RPMI7951 (cell line): ENCODE results near the gene IQCM. TPM values are rescaled to one million over a fixed set of nuclear protein-coding genes. Genes with fewer than 3 reads are reported as not detected.
A peak's percentile ranks its signal among the peaks of the same experiment; 100 is the strongest.

Experiments used
- DNase-seq: peaks from one replicate; pipeline ENCODE4 v3.0.0-alpha.2; 2012; ENCODE audit warnings: low read depth
- total RNA-seq: library from RNA; depleted of rRNA; stranded (reverse); fragments of >200 nt; shearing (Covaris generic); gene quantifications from 2 replicates; pipeline ENCODE4 v1.2.3, GENCODE V29; 2014; rRNA removed

The IQCM gene, protein sequence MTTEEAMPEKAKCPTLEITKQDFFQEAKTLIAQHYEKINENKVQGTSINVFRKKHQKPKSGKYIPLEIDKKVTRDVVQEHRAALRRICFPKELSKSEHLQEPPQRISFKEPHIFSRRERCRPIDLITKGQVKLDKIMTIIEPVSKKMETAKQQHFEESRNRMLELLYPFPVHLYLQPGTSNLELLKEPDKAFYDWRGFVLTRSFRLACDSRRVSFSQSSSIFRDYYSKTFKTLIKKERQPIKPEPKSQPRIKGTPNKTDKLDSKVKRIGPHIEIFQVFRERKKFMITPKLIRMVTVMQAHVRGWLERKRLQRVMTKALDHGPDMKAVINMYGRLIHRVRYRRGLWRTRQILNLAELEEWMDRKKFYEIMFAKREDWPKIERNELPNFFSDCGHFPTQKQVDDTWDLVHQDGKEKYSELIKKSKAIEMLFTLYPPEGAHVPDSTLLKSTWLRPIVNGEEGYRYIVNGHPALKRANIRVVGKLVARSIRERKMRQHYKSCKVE
- not detected in 2 replicates for total RNA-seq

DNA sequence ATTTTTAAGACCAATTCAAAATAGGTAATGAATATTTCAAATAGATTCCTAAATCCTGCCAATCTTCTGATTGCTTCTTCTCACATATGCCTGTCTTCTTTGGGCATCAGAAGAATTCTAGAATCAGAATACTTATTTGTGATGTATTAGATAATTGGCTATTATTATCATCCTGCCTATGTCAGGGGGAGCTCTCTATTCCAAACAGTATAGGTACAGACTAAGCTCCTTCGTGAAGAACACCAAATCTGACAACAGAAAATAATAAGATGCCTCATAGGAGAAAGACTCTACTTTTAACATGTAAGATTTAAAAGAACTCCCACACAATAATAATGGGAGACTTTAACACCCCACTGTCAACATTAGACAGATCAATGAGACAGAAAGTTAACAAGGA, at the start of gene IQCM:
TSS of gene IQCM (minus strand) at position 101 of the 400 bp plus-strand sequence. CDS start 73,152 bp downstream, outside the sequence.
- DNase-seq = no peak

DNA sequence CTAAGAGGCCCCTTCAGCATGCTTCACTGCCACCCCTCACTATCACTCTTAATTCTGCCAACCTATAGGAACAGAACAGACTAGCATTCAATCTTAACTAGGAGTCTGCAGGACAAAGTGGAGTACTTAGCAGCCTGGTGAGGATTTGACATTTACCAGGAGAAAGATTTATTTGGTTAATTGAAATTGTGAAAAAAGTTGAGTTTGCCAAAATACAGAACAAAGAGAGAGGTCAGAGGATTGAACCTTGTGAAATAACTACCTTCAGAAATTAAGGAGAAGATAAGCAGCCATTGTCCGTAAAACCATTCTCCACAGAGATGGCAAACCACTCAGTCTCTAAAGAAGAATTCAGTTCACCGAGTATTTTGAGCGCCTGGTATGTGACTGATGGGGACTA, 41.8 kb upstream of the IQCM start:
- no peak for DNase-seq

DNA sequence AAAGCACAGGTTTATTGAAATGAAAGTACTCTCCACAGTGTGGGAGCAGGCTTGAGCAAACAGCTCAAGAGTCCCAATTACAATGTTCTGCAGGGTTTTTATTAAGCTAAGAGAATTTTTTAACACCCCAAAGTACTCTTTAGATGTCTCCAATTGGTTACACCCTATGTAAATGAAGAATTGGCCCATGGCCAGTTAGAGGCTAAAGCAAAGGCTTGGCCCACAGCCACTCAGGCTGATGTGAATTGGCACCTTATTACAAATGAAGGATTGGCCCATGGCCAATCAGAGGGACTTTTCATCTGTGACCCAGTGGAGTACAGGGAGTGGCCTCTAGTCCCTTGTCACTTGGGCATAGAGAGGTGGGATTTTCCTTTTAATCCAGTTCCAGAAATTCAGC, 30.1 kb upstream of the IQCM start:
- no peak for DNase-seq

DNA sequence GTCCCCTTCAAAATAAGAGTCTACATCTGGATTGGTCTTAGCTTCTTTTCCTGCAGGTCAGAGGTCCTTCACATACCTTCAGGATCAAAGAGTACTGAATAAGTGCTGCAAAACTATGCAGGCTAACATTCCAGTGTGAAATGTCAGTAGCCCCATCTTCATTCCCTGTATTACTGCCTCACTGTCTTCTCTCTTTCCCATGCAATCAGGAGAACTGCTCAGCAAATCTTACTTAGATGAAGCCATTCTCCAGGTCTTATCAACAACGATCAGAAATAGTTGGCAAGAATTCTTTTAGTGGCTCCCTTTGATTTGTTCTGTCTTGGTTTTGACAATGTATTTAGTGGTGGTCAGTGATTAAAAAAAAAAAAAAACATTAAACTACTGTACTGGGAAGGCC, 26.0 kb upstream of the IQCM start:
- DNase-seq = no peak

DNA sequence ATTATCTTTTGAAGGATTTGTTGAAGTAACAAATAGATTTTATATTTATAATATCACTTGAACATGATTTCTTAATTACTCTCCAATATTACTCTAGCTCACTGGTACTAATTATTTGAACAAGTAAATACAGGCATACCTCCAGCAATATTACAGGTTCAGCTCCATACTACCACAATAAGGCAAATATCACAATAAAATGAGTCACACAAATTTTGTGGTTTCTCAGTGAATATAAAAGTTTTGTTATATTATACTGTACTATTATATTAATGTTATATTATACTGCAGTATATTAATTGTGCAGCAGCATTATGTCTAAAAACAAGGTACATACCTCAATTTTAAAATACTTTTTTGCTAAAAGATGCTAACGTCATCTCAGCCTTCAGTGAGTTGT, 22.4 kb upstream of the IQCM start:
- no peak for DNase-seq

DNA sequence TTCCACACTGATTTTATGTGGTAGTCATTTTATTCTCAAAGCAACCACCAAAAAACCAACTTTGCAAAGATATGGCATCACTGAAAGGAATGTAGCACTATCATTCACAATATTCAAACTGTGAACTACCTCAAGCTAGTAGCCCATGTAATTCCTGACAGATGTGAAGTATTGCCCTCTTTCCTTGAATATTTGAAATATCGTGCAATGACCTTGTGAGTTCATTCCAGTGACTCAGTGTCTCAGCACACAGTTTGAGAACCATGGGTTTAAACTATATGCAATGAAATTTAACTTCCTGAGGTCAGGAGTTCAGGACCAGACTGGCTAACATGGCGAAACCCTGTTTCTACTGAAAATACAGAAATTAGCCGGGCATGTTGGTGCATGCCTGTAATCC, 20.9 kb upstream of the IQCM start:
- peak; percentile 3 for DNase-seq

DNA sequence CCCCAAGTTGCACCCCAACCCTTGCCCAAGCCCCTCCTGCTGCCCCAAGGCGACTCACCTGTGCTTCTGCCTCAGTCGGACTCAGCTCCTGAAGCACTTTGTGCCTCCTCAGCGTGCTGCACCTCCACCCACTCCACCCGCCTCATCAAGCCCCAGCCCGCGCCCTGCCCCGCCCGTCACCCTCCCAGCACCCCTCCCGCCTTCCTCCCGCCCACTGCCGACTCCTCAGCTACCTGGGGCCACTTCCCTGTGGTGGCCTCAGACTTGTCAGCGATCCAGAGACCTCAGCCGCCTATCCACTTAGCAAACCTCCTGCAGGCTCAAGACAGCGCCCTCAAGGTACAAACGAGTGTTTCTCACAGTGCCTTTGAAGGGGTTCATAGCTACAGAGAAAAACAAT, 19.6 kb upstream of the IQCM start:
- no peak for DNase-seq

DNA sequence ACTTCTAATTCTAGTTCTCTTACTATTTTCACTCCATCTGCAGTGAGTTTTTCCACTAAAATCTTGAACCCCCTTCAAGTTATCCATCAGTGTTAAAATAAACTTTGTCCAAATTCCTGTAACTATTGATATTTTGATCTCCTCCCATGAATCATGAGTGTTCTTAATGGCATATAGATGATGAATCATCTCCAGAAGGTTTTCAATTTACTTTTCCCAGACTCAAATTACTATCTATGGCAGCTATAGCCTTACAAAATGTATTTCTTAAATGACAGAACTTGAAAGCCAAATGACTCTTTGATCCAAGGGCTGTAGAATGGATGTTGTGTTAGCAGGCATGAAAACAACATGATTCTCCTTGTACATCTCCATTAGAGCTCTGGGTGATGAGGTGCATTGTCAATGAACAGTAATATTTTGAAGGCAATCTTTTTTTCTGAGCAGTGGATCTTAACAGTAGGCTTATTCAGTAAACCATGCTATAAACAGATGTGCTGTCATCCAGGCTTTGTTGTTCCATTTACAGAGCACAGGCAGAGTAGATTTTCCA, 16.1 kb upstream of the IQCM start:
- DNase-seq = no peak

DNA sequence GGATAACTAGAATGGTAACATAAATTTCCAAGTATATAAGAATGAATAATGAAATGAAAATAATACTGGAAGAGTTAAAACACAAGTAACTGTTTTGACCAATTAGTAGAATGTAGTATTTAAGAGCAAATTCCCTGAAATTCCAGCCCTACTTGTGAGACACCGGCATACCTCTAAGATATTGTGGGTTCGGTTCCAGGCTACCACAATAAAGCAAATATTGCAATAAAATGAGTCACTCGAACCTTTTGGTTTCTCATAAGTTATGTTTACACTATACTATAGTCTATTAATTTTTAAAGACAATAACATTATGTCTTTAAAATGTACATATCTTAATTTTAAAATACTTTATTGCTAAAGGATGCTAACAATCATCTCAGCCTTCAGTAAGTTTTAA, 15.2 kb upstream of the IQCM start:
- no peak for DNase-seq

DNA sequence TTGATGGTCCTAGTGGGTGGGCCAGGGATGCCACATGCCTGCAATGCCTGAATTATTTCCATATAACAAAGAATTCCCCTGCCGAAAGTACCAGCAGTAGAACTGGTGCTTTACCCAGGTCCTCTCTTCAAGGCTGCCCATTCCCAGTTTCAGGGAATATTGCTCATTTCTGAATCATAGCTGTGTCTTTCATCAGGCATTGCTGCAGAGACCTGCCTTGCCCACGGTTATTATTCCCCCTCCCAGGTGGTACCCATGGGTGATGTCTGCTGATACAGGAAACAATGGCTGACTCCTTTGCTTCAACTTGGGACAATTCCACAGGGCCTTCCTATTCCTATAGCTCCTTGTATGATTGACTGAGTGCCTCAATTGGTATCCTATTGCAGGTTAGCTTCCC, 9.7 kb upstream of the IQCM start:
- no peak for DNase-seq

DNA sequence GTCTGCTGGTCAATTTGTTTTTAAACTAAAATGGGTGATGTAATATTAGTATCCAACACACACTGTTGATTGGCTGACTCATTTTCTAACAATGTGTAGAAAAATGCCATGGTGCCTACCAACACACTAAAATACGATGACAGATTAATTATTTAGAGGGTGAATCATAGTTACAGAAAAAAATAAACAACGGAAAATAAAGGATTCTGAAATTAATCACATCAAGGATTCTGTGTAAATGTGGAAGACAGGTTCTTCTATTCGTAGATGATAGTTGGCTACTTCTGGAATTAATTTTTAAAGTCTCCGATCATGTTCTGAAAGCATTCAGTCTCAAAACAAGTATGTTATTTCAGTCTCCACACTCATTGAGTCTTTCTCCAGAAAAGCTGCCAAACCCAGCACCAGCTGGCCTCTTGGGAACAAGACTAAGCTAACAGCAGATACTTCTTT, 8.2 kb upstream of the IQCM start:
- DNase-seq = peak; percentile 47

DNA sequence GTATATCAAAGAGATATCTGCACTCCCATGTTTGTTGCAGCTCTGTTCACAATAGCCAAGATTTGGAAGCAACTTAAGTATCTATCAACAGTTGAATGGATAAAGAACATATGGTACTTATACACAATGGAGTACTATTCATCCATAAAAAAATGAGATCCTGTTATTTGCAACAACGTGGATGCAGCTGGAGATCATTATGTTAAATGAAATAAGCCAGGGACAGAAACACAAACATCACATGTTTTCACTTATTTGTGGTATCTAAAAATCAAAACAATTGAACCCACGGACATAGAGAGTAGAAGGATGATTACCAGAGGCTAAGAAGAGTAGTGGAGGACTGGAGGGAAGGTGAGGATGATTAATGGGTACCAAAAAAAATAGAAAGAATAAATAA, 14.2 kb downstream of the IQCM start:
- no peak for DNase-seq

DNA sequence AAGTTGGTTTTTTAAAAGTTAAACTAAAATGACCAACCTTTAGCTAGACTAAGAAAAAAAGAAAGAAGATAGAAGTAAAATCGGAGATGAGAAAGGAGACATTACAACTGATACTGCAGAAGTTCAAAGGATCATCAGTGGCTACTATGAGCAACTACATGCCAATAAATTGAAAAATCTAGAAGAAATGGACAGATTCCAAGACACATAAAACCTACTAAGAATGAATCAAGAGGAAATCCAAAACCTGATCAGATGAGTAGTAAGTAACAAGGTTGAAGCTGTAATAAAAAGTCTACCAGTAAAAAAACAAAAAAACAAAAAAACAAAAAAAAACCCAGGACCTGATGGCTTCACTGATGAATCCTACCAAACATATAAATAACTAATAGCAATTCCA, 16.1 kb downstream of the IQCM start:
- DNase-seq = no peak

DNA sequence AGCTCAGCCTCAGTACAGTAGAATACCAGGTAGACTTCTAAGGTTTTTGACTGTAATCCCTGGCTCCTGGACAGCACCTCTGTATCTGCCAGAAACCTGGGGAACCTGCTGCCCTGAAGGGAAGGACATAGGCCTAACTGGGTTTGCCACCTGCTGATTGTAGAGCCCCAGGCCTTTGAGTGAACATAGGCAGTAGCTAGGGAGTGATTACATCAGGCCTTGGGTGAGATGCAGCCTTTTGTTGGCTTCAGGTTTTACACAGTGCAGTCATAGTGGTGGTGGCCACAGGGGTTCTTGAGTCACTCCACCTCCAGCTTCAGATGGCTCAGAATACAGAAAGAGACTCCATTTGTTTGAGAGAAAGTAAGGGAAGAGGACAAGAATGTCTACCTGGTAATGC, 19.3 kb downstream of the IQCM start:
- no peak for DNase-seq

DNA sequence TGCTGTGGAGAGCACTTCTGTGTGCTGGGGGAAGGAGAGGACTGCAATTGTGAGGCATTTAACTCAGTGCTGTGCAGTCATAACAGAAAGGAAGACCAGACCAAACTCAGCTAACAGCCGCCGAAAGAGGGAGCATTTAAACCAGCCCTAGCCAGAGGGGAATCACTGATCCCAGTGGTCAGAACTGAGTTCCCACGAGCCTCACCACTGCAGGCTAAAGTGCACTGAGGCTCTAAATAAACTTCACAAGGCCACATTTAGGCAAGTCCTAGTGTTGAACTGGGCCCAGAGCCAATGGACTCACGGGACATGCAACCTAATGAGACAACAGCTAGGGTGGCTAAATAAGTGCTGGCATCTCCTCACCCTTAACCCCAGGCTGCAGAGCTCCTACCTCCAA, 20.4 kb downstream of the IQCM start:
- peak; percentile 6 for DNase-seq

DNA sequence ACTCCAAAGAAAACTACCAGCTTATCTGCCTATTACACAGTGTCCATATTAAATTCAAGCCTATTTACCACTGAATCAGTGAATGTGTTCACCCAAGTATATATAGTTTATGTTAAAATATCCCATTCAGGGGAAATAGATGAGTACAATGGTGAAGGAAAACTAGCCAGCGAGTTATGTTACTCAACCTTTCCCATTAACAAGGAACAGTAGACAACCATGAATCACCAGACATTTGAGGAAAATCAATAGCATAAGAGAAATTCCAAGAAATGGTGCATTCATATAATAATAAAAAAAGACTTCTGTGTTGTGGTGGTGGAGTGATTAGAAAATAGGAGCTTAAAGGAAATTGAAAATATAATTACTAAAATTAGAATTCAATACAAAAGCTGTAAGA, 21.3 kb downstream of the IQCM start:
- DNase-seq = no peak

DNA sequence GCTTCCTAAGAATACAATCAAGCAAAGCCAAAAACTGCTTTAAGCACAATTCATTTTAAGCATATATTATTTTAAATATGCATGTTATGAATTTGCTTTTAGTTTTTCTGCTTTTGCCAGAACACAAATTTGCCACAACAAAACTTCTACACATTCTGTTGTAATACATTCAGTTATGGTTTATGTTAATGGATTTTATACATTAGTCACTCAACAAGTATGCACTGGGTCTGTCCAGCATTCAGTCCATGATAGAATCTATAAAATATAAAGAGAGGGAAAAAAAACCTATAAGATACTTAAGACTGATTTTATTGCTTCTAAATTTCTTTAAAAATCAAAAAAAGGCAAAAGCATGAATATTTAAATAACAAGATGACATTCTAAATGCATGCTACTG, 22.2 kb downstream of the IQCM start:
- DNase-seq = no peak

DNA sequence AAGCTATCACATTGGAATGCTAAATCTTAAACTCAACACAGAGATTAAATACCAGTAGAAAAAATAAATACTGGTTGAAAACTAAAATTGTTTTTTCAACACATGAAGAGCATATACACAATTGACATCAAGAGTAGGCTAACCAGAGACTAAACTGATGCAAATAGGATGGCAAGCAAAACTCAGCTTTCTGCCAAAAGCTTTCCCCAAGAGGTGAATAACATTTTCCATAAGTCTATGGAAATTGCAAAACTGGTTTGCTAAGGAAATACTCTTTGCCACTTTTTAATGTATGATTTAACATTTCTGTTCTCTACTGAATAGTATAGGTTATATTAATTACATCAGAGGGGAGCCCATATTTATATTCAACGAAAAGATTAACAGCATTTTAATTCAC, 23.8 kb downstream of the IQCM start:
- DNase-seq = no peak

DNA sequence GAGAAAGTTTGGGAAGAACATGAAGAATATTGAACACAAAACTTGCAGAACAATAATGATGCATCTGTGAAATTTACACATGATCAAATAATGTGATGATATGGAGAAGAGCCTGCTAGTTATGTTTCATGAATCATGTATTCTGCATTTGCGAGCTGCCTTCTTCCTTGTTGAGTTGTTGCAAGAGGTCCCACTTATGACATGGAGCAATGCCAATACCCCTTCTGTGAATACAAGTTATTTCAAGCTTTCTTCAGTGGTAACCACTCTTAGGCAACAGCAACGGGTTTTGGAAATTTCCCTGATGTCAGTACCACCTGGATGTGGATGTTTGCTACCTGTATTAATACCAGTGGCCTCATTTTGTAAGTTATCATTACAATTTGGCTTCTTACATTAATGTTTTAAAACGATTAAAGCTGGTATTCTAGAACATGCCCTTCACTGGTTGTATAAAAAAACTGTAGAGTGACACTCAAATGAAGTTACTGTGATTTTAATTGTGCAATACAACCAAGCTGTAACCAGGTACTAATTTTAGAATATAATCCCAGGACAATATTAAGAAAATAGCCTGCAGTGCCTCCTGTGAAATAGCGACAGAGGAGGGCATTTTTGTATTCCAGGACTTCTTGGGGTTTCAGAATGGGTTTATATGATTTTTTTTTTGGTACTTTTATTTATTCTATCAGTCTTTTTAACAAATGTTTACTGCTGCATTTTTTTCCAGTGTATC, 25.3 kb downstream of the IQCM start:
- DNase-seq = no peak

DNA sequence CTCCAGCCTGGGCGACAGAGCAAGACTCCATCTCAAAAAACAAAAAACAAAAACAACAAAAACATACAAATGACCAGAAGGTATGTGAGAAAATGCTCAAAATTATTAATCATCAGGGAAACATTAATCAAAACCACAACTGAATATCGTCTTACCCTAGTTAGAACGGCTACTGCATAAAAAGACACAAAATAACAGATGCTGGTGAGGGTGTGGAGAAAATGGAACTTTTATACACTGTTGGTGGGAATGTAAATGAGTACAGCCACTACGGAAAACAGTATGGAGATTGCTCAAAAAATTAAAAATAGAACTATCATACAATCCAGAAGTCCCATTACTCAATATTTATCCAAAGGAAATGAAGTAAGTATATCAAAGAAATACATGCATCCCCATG, 27.3 kb downstream of the IQCM start:
- no peak for DNase-seq

DNA sequence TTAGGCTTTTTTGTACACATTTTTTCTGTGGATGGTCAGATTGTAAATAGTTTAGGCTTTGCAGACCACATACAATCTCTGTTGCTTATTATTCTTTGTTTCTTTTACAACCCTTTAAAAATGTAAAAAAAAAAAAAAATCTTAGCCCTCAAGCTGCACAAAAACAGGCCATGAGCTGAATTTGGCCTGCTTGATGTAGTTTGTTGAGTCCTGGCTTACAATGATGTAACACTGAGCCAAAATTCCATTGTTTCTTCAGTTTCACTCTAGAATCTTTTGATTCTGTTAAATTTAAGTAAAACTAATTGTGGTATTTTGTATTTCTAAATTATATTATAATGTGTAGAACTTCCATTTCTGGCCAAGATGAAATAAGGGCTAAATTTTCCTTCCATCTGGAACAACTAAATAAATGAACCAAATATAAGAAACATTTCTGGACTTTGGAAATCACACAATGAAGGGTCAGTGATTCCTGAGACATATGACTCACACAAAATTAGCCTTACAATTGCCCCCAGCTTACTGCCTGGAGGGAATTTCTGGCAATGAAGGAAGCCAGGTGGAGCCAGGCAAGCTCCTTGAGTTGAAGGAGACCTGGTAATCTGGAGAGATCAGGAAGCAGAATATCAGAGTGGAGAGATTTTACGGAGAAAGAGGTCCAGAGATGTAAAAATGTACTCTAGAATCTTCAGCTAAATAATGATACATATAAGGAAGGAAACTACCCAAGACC, 29.8 kb downstream of the IQCM start:
- peak; percentile 24 for DNase-seq

DNA sequence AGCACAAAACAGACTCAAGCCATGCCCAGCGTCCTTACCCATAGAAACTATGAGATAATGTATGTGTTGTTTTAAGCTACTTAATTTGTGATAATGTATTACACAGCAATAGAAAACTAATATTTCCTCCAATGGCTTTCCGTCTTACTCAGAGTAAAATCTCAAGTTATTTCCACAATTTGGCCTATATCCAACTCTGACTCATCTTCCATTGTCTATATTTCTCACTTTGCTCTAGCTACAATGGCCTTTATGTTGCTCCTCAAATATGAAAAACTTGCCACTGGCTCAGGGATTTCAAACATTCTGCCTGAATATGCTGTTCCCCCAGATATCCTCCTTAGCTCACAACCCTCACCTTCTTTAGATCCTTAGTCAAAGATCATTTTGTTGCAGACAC, 31.6 kb downstream of the IQCM start:
- peak; percentile 22 for DNase-seq
